Esophagus squamous epithelium (tissue), 5 donors: Measurements from ENCODE around the gene LSM4. TPM values are rescaled to one million over a fixed set of nuclear protein-coding genes. Genes with fewer than 3 reads are reported as not detected.

Experiments used
- DNase-seq: peaks from one replicate; lab custom pipeline; 2025; lab: John Stamatoyannopoulos, UW
- H3K27ac ChIP-seq, 4 donors: fragments of 200-600 bp; sonication (generic); one replicate each; pipeline ENCODE4 v1.5.1; 2016 to 2019; ENCODE audit warnings: mild to moderate bottlenecking in 1 of 4
- H3K27me3 ChIP-seq, 4 donors: fragments of 200-600 bp; sonication (generic); 1 replicate in 3 of 4; 2 replicates in 1 of 4; pipeline versions ENCODE4 v1.5.1 to v1.6.0; 2017 to 2021; ENCODE audit warnings: antibody characterized with exemption in 1 of 4
- H3K36me3 ChIP-seq, 3 donors: fragments of 200-600 bp; sonication (generic); one replicate each; pipeline ENCODE4 v1.5.1; 2016 to 2019
- H3K4me1 ChIP-seq, 3 donors: fragments of 200-600 bp; sonication (generic); one replicate each; pipeline ENCODE4 v1.5.1; 2017 to 2019
- H3K4me3 ChIP-seq, 4 donors: fragments of 200-600 bp; sonication (generic); 1 replicate in 3 of 4; 2 replicates in 1 of 4; pipeline ENCODE4 v1.5.1; 2016 to 2019; ENCODE audit warnings: mild to moderate bottlenecking in 2 of 4, moderate library complexity in 1 of 4
- H3K9me3 ChIP-seq, 3 donors: fragments of 200-600 bp; sonication (generic); one replicate each; pipeline ENCODE4 v1.5.1; 2016 to 2019
- POLR2A ChIP-seq, 4 donors: fragments of 450-650 bp; IDR thresholded peaks; one replicate each; pipeline ENCODE4 v1.6.1; 2017; ENCODE audit warnings: antibody characterized with exemption in 4 of 4, mild to moderate bottlenecking in 4 of 4, moderate library complexity in 3 of 4
- WGBS, 2 donors: methylation state at CpG; one replicate each; pipeline ENCODE4 v1.1.5; 2018; 5-methylcytosine and 5-hydroxymethylcytosine counted together
- intact Hi-C: fragments of 100-400 bp; cut with DNase I; formaldehyde crosslinking; loops from one replicate; pipeline ENCODE4 v1.15.0; 2022
- total RNA-seq, 4 donors: library from RNA; depleted of rRNA; stranded (reverse); fragments of >200 nt; gene quantifications; one replicate each; pipeline ENCODE4 v1.1.0, GENCODE V29; 2016
- TF ChIP-seq, protein P1 (sequence below), 6 experiments: fragments of 450-650 bp in 4 of 6; fragments of 200-600 bp in 2 of 6; sonication (generic) in 2 of 6; IDR thresholded peaks; one replicate each; pipeline ENCODE4 v1.5.1; 2016 to 2019; ENCODE audit warnings: antibody characterized with exemption in 6 of 6, mild to moderate bottlenecking in 4 of 6, moderate library complexity in 4 of 6
- donor health status: DM: yes; HTN: yes; CAD: no.

Gene LSM4
- total RNA-seq, 4 donors from 2014 or later, result 97.3 to 228 (median 137) TPM

DNA sequence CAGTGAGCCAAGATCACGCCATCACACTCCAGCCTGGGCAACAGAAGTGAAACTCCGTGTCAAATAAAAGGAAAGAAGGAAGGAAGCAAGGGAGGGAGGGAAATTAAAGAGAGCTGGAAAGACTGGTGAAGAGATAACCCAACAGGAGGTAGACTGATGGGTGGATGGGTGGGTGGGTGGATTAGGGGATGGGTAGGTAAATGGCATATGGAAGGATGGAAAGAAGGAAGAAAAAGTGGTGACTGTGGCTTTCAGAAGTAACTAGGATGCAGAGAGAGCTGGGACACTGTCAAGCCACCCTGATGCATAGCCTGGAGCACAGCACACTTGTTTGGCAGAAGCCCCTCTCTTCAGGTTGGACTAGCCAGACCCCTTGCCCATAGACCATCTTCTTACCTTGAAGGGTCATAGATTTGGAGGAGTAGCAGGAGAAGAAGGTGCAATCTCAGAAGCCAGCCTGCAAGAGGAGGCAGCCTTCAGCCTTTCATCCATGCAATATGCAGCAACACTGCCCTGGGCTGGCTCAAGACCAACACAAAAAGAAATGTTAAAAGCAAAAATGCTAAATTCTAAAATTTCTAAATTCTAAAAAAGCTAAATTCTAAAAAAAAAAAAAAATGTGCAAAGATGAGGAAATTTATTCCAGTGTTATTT, 53.7 kb downstream of the LSM4 start:
- intact Hi-C loops, result no loop called here
- Histone ChIP-seq H3K27me3 (no peaks in the 10 kb centered on the region), H3K9me3 (no peaks in the 10 kb centered on the region), H3K27ac (no peak overlapping the region), H3K4me3 (no peak overlapping the region), H3K36me3 (peaks cover 7 to 52% (median 11%) of the 10 kb centered on the region in 3 donors), H3K4me1 (peaks cover 1 to 32% (median 2%) of the 10 kb centered on the region in 3 donors)
- WGBS, 2 donors, result 59 to 64% methylated on average over 2 of the region's 2 CpGs
- no peak for DNase-seq
- no peak for TF ChIP-seq POLR2A (IDR thresholded peaks at IDR 0.05)
- TF ChIP-seq, protein P1, sequence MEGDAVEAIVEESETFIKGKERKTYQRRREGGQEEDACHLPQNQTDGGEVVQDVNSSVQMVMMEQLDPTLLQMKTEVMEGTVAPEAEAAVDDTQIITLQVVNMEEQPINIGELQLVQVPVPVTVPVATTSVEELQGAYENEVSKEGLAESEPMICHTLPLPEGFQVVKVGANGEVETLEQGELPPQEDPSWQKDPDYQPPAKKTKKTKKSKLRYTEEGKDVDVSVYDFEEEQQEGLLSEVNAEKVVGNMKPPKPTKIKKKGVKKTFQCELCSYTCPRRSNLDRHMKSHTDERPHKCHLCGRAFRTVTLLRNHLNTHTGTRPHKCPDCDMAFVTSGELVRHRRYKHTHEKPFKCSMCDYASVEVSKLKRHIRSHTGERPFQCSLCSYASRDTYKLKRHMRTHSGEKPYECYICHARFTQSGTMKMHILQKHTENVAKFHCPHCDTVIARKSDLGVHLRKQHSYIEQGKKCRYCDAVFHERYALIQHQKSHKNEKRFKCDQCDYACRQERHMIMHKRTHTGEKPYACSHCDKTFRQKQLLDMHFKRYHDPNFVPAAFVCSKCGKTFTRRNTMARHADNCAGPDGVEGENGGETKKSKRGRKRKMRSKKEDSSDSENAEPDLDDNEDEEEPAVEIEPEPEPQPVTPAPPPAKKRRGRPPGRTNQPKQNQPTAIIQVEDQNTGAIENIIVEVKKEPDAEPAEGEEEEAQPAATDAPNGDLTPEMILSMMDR (IDR thresholded peaks at IDR 0.05), result no peak

DNA sequence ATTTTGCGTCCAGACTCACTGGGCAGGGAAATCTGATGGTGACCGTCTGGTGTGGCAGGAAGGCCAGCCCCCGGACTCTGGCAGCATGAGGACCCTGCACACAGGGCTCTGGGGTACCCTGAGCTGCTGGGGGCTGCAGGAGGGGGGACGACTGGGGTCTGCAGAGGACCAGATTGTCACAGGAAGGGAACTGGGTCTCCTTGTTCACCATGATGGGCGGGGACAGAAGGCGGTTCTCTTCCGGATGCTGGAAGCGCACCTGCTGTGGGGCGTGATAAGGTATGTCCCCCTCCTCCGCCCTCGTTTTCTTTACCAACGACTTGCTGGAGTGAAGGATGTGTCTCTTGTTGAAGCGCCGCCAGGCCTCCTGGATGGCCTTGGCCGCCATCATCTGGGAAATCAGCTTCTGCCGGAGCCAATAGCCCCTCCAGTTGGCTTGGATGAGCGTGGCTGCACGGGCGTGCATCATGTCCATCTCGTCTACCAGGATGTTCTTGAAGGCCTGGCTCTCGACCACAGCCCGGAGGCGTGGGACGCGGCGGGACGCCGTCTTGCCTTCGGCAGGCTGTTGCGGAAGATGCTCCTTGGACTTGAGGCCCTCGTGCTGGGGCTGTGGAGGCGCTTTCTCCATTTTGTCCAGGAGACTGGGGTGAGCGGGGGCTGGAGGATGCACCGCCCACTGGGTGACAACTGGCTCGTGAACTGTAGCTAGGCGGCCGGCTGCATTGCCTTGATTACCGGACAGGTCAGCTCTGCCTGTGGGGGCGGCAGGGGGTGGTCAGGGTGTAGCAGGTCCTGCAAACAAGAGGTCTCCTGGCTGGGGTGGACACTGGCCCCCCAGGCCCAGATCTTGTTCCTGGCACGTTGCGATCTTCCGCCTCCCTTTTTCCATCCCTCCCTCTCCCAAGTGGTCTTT, 55.8 kb downstream of the LSM4 start:
- intact Hi-C loops, result no loop called here
- peaks cover 0 to 10% (median 0%) of the 10 kb centered on the region in 3 donors for H3K4me1 ChIP-seq
- H3K27ac ChIP-seq, result no peak overlapping the region
- TF ChIP-seq POLR2A (IDR thresholded peaks at IDR 0.05), result no peak
- TF ChIP-seq, protein P1 (IDR thresholded peaks at IDR 0.05), result no peak
- DNase-seq, result no peak
- H3K27me3 ChIP-seq, result no peaks in the 10 kb centered on the region
- H3K9me3 ChIP-seq, result no peaks in the 10 kb centered on the region
- WGBS, 2 donors, result 88 to 98% methylated on average over 16 to 19 of the region's 42 CpGs
- H3K4me3 ChIP-seq, result no peak overlapping the region
- H3K36me3 ChIP-seq, result peaks cover 7 to 61% (median 11%) of the 10 kb centered on the region in 3 donors

DNA sequence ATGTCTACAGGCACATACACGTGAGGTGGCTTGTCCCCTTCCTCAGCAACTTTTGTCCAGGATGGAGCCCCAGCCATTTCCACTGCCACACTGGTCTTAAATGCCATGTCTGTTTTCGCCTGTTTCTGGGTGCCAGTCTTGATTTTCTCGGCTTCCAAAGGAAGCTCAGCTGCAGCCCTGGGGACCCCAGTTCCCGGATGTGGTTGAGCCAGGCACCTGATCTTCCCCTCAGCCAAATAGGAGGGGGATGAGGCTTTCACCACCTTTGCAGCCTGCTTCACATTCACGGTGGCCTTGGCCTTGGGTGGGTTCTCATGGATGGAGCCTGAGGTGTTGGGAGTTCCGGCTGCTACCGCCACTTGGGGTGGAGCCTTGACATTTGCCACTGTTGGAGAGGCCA, 57.3 kb downstream of the LSM4 start:
- no peaks in the 10 kb centered on the region for H3K27me3 ChIP-seq
- no peaks in the 10 kb centered on the region for H3K9me3 ChIP-seq
- no peak for DNase-seq
- peaks cover 7 to 61% (median 11%) of the 10 kb centered on the region in 3 donors for H3K36me3 ChIP-seq
- no peak overlapping the region for H3K27ac ChIP-seq
- no peak for TF ChIP-seq POLR2A (IDR thresholded peaks at IDR 0.05)
- TF ChIP-seq, protein P1 (IDR thresholded peaks at IDR 0.05), result no peak
- no peak overlapping the region for H3K4me3 ChIP-seq
- H3K4me1 ChIP-seq, result no peaks in the 10 kb centered on the region
- intact Hi-C loops, result no loop called here
- WGBS, 2 donors, result 90 to 100% methylated on average over 1 to 3 of the region's 7 CpGs

DNA sequence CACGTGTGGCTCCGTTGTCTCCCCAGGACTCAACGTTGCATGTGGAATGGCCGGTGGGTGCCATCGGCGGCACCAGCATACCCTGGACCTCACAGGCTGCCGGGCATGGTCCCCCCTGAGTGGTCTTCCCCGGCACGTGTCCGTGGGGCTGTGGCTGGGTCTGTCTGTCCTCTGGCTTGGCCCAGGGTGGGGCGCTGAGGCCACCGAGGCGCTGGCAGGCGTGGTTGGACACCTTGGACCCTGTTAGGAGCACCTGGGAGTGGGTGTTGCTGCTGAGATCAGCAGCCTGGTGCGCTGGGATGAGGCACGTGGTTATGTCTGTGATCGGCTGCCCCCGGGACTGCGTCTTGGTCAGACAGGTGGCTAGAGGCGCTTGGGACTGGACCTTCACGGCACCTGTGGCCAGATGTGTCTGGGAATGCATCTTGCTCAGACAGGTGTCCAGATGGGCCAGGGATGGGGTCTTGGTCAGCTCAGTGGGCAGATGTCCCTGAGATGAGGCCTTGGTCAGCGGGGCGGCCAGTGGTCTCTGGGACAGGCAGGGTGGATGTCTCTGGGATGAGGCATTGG, 57.8 kb downstream of the LSM4 start:
- Histone ChIP-seq H3K27ac (no peak overlapping the region), H3K27me3 (no peaks in the 10 kb centered on the region), H3K4me1 (no peaks in the 10 kb centered on the region), H3K36me3 (peaks cover 7 to 61% (median 11%) of the 10 kb centered on the region in 3 donors), H3K9me3 (no peaks in the 10 kb centered on the region), H3K4me3 (no peak overlapping the region)
- no peak for DNase-seq
- TF ChIP-seq POLR2A (IDR thresholded peaks at IDR 0.05), result no peak
- intact Hi-C loops, result no loop called here
- 87 to 100% methylated on average over 1 to 3 of the region's 23 CpGs for WGBS, 2 donors

DNA sequence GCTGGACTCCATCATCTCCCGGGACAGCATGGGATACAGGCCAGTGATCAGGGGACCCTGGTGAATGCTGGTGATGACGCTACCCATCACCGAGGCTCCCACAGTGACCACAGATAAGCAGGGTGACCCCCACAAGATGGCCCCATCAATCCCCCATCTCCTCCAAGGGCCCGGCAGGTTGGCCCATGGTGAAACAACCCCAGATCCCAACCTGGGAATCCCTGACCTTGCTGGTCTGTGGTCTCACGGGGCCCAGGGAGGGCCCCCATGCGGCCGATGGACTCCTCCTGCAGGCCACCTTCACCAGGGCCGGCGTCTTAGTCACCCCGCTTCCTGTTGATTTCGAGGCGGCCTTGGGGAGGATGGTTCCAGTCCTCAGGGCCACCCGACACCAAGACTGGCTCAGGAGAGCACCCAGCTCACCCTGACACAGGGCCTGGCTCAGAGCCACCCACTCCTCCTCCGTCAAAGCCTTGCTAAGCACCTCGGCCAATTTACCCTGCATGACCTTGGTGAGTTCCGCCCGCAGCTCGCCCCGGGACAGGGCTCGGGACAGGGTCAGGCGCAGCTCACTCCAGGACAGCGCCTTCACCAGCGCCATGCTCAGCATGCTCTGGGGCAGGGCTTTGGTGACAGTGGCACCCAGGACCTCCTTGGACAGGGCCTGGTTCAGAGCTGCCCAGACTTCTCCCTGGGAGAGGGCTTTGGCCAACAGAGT, 58.6 kb downstream of the LSM4 start:
- intact Hi-C loops, result no loop called here
- no peaks in the 10 kb centered on the region for H3K4me1 ChIP-seq
- no peak overlapping the region for H3K27ac ChIP-seq
- WGBS, 2 donors, result 70 to 93% methylated on average over 7 to 8 of the region's 23 CpGs
- no peaks in the 10 kb centered on the region for H3K27me3 ChIP-seq
- peaks cover 7 to 60% (median 11%) of the 10 kb centered on the region in 3 donors for H3K36me3 ChIP-seq
- TF ChIP-seq, protein P1 (IDR thresholded peaks at IDR 0.05), result no peak
- no peak for TF ChIP-seq POLR2A (IDR thresholded peaks at IDR 0.05)
- H3K9me3 ChIP-seq, result no peaks in the 10 kb centered on the region
- no peak for DNase-seq
- H3K4me3 ChIP-seq, result no peak overlapping the region
